Tibial nerve (tissue), 3 donors: ENCODE measurements around the gene LOXHD1.

Source experiments
- POLR2A ChIP-seq, 2 donors: fragments of 450-650 bp; IDR thresholded peaks; one replicate each; pipeline ENCODE4 v1.6.1; 2017; ENCODE audit warnings: antibody characterized with exemption in 2 of 2, mild to moderate bottlenecking in 2 of 2, moderate library complexity in 2 of 2
- TF ChIP-seq, protein P1 (sequence below), 5 experiments: fragments of 200-600 bp in 3 of 5; fragments of 450-650 bp in 2 of 5; sonication (generic) in 3 of 5; IDR thresholded peaks; one replicate each; pipeline ENCODE4 v1.5.1; 2016 to 2019; ENCODE audit warnings: antibody characterized with exemption in 5 of 5, mild to moderate bottlenecking in 3 of 5, moderate library complexity in 2 of 5

- TF ChIP-seq, protein P1, sequence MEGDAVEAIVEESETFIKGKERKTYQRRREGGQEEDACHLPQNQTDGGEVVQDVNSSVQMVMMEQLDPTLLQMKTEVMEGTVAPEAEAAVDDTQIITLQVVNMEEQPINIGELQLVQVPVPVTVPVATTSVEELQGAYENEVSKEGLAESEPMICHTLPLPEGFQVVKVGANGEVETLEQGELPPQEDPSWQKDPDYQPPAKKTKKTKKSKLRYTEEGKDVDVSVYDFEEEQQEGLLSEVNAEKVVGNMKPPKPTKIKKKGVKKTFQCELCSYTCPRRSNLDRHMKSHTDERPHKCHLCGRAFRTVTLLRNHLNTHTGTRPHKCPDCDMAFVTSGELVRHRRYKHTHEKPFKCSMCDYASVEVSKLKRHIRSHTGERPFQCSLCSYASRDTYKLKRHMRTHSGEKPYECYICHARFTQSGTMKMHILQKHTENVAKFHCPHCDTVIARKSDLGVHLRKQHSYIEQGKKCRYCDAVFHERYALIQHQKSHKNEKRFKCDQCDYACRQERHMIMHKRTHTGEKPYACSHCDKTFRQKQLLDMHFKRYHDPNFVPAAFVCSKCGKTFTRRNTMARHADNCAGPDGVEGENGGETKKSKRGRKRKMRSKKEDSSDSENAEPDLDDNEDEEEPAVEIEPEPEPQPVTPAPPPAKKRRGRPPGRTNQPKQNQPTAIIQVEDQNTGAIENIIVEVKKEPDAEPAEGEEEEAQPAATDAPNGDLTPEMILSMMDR (IDR thresholded peaks at IDR 0.05), result no peak
- no peak for TF ChIP-seq POLR2A (IDR thresholded peaks at IDR 0.05)
Measured at GRCh38 chr18:46462523-46462922, 194.5 kb downstream of the LOXHD1 start.
